Lower leg skin (tissue), 3 donors: ENCODE data around the gene PKD1.

Experiments
- POLR2A ChIP-seq, 2 donors: fragments of 450-650 bp; IDR thresholded peaks; one replicate each; pipeline ENCODE4 v1.6.1; 2016 to 2017; ENCODE audit warnings: antibody characterized with exemption in 2 of 2, mild to moderate bottlenecking in 1 of 2, moderate library complexity in 1 of 2
- TF ChIP-seq, protein P1 (sequence below), 3 donors: fragments of 450-650 bp; IDR thresholded peaks; one replicate each; pipeline ENCODE4 v1.5.1; 2016; ENCODE audit warnings: antibody characterized with exemption in 3 of 3, mild to moderate bottlenecking in 3 of 3, moderate library complexity in 2 of 3

DNA sequence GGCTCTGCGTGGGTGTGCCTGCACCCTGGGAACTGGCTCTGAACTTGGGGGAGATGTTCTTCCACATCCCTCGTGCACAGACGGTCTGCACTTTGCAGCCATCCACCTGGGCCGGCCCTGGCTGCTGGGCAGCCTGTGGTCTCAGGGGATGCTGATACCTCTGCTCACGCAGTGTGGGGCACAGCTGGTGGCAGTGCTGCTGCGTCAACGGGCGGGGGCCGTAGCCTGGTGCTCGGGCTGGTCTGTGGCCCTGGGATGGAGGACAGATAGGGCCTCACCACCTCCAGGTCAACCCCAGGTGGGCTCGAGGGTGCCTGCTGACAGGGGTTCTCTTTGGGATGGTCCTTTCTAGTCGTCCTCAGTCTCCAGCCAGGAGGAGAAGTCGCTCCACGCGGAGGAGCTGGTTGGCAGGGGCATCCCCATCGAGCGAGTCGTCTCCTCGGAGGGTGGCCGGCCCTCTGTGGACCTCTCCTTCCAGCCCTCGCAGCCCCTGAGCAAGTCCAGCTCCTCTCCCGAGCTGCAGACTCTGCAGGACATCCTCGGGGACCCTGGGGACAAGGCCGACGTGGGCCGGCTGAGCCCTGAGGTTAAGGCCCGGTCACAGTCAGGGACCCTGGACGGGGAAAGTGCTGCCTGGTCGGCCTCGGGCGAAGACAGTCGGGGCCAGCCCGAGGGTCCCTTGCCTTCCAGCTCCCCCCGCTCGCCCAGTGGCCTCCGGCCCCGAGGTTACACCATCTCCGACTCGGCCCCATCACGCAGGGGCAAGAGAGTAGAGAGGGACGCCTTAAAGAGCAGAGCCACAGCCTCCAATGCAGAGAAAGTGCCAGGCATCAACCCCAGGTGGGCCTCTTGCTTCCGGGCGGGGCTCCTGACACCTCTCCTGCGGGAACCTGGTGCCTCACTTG is 51.6 kb downstream of the PKD1 start:
- TF ChIP-seq, protein P1, sequence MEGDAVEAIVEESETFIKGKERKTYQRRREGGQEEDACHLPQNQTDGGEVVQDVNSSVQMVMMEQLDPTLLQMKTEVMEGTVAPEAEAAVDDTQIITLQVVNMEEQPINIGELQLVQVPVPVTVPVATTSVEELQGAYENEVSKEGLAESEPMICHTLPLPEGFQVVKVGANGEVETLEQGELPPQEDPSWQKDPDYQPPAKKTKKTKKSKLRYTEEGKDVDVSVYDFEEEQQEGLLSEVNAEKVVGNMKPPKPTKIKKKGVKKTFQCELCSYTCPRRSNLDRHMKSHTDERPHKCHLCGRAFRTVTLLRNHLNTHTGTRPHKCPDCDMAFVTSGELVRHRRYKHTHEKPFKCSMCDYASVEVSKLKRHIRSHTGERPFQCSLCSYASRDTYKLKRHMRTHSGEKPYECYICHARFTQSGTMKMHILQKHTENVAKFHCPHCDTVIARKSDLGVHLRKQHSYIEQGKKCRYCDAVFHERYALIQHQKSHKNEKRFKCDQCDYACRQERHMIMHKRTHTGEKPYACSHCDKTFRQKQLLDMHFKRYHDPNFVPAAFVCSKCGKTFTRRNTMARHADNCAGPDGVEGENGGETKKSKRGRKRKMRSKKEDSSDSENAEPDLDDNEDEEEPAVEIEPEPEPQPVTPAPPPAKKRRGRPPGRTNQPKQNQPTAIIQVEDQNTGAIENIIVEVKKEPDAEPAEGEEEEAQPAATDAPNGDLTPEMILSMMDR (IDR thresholded peaks at IDR 0.05), result no peak
- no peak for TF ChIP-seq POLR2A (IDR thresholded peaks at IDR 0.05)
